Large intestine (tissue), 3 donors: ENCODE data around the gene DISC1. TPM values are rescaled to one million over a fixed set of nuclear protein-coding genes. Genes with fewer than 3 reads are reported as not detected.
"Not testable (repeated sequence)": the region's sequence is repeated elsewhere in the genome, so short reads cannot be mapped to it uniquely, and the experiment has no call there.

Experiments used
- DNase-seq, 2 donors: peaks; one replicate each; pipeline versions ENCODE4 v3.0.0 to v3.0.0-alpha.2; 2013
- H3K27ac ChIP-seq: one replicate; pipeline ENCODE4 v1.5.1; 2013; ENCODE audit warnings: low read length
- H3K27me3 ChIP-seq: 2 replicates; pipeline ENCODE4 v1.6.1; 2013; ENCODE audit warnings: low read length; ENCODE audit not compliant: control insufficient read depth, insufficient read depth
- H3K36me3 ChIP-seq: 2 replicates; pipeline ENCODE4 v1.6.1; 2013; ENCODE audit warnings: low read length; ENCODE audit not compliant: control insufficient read depth, insufficient read depth
- H3K4me1 ChIP-seq: one replicate; pipeline ENCODE4 v1.6.1; 2013; ENCODE audit warnings: low read length; ENCODE audit not compliant: control insufficient read depth, insufficient read depth
- H3K4me3 ChIP-seq: one replicate; pipeline ENCODE4 v1.5.1; 2013; ENCODE audit warnings: low read length
- H3K9me3 ChIP-seq: one replicate; pipeline ENCODE4 v1.6.1; 2013; ENCODE audit warnings: mild to moderate bottlenecking, low read depth, low read length, moderate library complexity; ENCODE audit not compliant: control insufficient read depth
- WGBS: methylation state at CpG from one replicate; pipeline ENCODE4 v1.1.5; 2013; ENCODE audit warnings: low lambda C conversion rate; ENCODE audit not compliant: insufficient coverage; 5-methylcytosine and 5-hydroxymethylcytosine counted together
- polyA plus RNA-seq: library from polyadenylated mRNA; unstranded; fragments of 120-200 nt; gene quantifications from one replicate; pipeline ENCODE4 v1.2.1, GENCODE V29; 2013

Gene DISC1
- polyA plus RNA-seq, 1 donor = 2.4 TPM

GRCh38 chr1:231750296-231750695, 123.7 kb downstream of the DISC1 start:
- DNase-seq = no peak
- no peaks in the 10 kb centered on the region for H3K27me3 ChIP-seq
- no peak overlapping the region for H3K27ac ChIP-seq
- H3K9me3 ChIP-seq = peaks cover 4% of the 10 kb centered on the region
- peaks cover 2% of the 10 kb centered on the region for H3K36me3 ChIP-seq
- H3K4me3 ChIP-seq = no peak overlapping the region
- H3K4me1 ChIP-seq = no peaks in the 10 kb centered on the region
- WGBS = no CpG with 5 or more reads among the region's 2 CpGs

DNA sequence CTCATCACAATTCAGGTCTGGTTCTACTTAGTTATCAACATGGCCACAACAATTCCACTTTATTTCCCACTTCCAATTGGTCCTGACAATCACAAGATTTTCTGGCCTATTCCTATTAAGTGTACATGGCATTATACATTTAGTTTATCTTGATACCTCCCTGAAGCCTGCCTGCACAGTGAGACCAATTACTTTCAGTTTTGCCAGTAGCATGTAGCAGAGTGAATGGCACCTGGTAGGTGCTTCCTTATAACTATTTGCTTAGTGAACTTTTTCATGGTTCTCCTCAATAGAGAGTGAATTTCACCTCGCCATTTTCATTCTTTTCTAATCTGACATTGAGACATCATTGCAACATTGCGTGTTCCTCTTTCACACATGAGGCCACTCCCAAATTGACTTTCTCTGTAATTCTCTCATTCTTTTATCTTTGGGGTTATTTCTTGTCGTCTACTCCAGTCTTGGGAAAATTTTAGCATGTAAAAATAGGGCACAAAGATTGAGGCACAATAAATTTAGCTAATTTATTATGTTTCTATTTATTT, 124.3 kb downstream of the DISC1 start:
- H3K9me3 ChIP-seq = peaks cover 4% of the 10 kb centered on the region
- no peak overlapping the region for H3K27ac ChIP-seq
- H3K4me1 ChIP-seq = no peaks in the 10 kb centered on the region
- 89% methylated on average over 2 of the region's 3 CpGs for WGBS
- H3K27me3 ChIP-seq = no peaks in the 10 kb centered on the region
- no peak for DNase-seq
- H3K36me3 ChIP-seq = peaks cover 2% of the 10 kb centered on the region
- H3K4me3 ChIP-seq = no peak overlapping the region

DNA sequence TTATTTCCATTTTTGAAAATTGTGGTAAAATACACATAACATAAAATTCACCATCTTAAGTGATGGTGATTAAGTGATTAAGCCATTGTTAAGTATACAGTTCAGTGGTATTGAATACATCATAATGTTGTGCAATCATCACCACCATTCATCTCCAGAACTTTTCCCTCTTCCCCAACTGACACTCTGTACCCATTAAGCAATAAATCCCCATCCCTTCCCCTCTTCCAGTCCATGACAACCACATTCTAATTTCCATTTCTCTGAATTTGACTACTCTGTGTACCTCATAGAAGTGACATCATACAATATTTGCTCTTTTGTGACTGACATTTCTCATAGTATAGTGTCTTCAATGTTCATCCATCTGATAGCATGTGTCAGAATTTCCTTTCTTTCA, 124.8 kb downstream of the DISC1 start:
- Histone ChIP-seq H3K27me3 (no peaks in the 10 kb centered on the region), H3K4me1 (no peaks in the 10 kb centered on the region), H3K36me3 (peaks cover 2% of the 10 kb centered on the region), H3K27ac (no peak overlapping the region), H3K4me3 (no peak overlapping the region), H3K9me3 (peaks cover 4% of the 10 kb centered on the region)
- no peak for DNase-seq

DNA sequence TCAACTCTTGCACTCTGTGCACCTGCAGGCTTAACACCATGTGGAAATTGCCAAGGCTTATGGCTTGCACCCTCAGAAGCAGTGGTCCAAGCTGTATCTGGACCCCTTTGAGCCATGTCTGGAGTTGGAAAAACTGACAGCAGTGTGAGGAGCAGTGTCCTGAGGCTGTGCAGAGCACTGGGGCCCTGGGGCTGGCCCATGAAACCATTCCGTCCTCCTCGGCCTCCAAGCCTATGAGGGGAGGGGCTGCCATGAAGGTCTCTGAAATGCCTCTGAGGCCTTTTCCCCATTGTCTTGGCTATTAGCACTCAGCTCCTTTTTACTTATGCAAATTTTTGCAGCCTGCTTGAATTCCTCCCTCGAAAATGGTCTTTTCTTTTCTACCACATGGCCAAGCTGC, 126.7 kb downstream of the DISC1 start:
- peaks cover 4% of the 10 kb centered on the region for H3K9me3 ChIP-seq
- no peaks in the 10 kb centered on the region for H3K27me3 ChIP-seq
- H3K27ac ChIP-seq = no peak overlapping the region
- H3K36me3 ChIP-seq = peaks cover 2% of the 10 kb centered on the region
- no peak overlapping the region for H3K4me3 ChIP-seq
- no peaks in the 10 kb centered on the region for H3K4me1 ChIP-seq
- DNase-seq = no peak
- WGBS = 88% methylated on average over 1 of the region's 3 CpGs

- Histone ChIP-seq H3K36me3 (no peaks in the 10 kb centered on the region), H3K27me3 (no peaks in the 10 kb centered on the region), H3K27ac (no peak overlapping the region), H3K4me1 (no peaks in the 10 kb centered on the region), H3K9me3 (peaks cover 4% of the 10 kb centered on the region), H3K4me3 (no peak overlapping the region)
- 0% methylated on average over 1 of the region's 2 CpGs for WGBS
- no peak for DNase-seq
These were observed 130.5 kb downstream of the DISC1 start for GRCh38 chr1:231757101-231757404.

- Histone ChIP-seq H3K27ac (no peak overlapping the region), H3K9me3 (peaks cover 4% of the 10 kb centered on the region), H3K4me1 (no peaks in the 10 kb centered on the region), H3K4me3 (no peak overlapping the region), H3K36me3 (no peaks in the 10 kb centered on the region), H3K27me3 (no peaks in the 10 kb centered on the region)
- no peak for DNase-seq
- 95% methylated on average over 4 of the region's 8 CpGs for WGBS
These were observed 131.2 kb downstream of the DISC1 start for GRCh38 chr1:231757759-231758158.

DNA sequence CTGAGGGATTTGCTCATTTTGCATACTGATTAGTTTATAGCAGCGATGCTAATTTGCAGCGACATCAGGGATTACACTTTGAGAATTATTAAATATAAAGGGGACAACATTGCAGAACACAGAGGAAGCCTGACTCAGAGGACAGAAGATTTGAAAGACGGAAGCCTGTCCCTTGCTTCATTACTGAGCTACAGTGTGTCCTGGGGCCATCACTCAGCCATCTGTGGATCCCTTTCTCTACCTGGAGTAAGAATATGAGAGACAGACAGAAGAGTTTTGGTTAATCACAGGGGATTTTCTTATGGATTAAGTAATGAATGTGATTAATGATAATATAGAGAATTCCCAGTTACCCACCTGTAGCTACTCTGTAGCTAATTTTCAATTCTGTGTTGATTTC, 134.7 kb downstream of the DISC1 start:
- Histone ChIP-seq H3K4me3 (no peak overlapping the region), H3K9me3 (no peaks in the 10 kb centered on the region), H3K4me1 (no peaks in the 10 kb centered on the region), H3K36me3 (no peaks in the 10 kb centered on the region), H3K27ac (no peak overlapping the region), H3K27me3 (no peaks in the 10 kb centered on the region)
- DNase-seq = no peak
- no CpG with 5 or more reads among the region's 3 CpGs for WGBS

DNA sequence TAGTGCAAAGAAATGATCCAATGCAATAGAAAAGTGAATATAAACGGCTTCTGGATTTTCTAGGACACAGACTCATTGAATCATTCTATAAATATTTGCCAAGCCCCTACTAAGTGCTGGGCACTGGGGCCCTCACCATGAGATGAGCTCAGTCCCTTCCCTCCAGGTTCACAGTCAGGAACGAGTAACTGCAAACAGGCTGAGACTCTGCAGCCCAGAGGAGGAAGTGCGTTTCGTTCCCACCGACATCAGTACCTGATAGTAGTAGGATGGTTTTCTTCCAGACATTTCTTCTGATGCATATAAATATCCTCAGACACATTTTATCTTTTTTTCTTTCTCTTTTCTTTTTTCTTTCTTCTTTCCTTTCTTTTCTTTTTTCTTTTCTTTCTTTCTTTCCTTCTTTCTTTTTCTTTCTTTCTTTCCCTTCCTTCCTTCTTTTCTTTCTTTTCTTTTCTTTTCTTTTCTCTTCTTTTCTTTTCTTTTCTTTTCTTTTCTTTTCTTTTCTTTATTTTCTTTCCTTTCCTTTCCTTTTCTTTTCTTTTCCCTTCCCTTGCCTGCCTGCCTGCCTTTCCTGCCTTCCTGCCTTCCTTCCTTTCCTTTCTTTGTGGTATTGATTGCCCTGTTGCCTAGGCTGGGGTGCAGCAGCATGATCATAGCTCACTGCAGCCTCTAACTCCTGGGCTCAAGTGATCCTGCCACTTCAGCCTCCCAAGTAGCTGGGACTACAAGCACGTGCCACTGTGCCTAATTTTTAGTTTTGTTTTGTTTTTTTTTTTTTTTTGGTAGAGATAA, 135.4 kb downstream of the DISC1 start:
- no peaks in the 10 kb centered on the region for H3K4me1 ChIP-seq
- no peak for DNase-seq
- no peak overlapping the region for H3K4me3 ChIP-seq
- H3K36me3 ChIP-seq = no peaks in the 10 kb centered on the region
- no peaks in the 10 kb centered on the region for H3K27me3 ChIP-seq
- no peak overlapping the region for H3K27ac ChIP-seq
- WGBS = 80% methylated on average over 1 of the region's 6 CpGs
- H3K9me3 ChIP-seq = no peaks in the 10 kb centered on the region

GRCh38 chr1:231763456-231763855, 136.9 kb downstream of the DISC1 start:
- H3K36me3 ChIP-seq = peaks cover 3% of the 10 kb centered on the region
- H3K4me3 ChIP-seq = no peak overlapping the region
- DNase-seq = no peak
- H3K4me1 ChIP-seq = no peaks in the 10 kb centered on the region
- no peak overlapping the region for H3K27ac ChIP-seq
- H3K27me3 ChIP-seq = no peaks in the 10 kb centered on the region
- 80% methylated on average over 1 of the region's 2 CpGs for WGBS
- H3K9me3 ChIP-seq = no peaks in the 10 kb centered on the region

- not testable (repeated sequence) for H3K27ac ChIP-seq, H3K36me3 ChIP-seq, DNase-seq, H3K27me3 ChIP-seq, H3K9me3 ChIP-seq, H3K4me1 ChIP-seq, H3K4me3 ChIP-seq
- no CpG with 5 or more reads among the region's 7 CpGs for WGBS
These were observed 139.2 kb downstream of the DISC1 start for GRCh38 chr1:231765825-231766224.

DNA sequence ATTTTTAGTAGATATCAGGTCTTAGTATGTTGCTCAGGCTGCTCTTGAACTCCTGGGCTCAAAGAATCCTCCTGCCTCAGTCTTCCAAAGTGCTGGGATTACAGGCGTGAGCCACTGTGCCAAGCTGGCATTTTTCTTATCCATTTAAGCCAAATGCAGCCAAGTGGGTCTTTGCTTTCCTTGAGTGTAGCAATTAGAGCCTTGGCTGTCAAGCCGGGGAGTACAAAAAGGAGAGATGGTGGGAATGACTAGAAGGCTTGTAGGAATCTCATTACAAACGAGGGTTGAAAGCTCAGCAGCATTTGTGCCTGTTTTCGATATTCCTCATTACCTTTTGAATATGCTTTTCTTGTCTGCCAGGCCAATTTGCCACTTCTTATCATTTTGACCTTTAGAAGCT, 140.9 kb downstream of the DISC1 start:
- no peaks in the 10 kb centered on the region for H3K9me3 ChIP-seq
- H3K27ac ChIP-seq = no peak overlapping the region
- H3K4me1 ChIP-seq = no peaks in the 10 kb centered on the region
- H3K4me3 ChIP-seq = no peak overlapping the region
- peak in 1 of 2 donors; percentile 4 for DNase-seq
- H3K36me3 ChIP-seq = peaks cover 6% of the 10 kb centered on the region
- WGBS = 69% methylated on average over 3 of the region's 4 CpGs
- H3K27me3 ChIP-seq = no peaks in the 10 kb centered on the region
